Limb (tissue), 2 donors: ENCODE measurements around the gene IL1RAPL1.

Experiments used
- DNase-seq, 2 donors: peaks; one replicate each; pipeline ENCODE4 v3.0.0-alpha.2; 2016; ENCODE audit errors: extremely low spot score in 2 of 2

Gene IL1RAPL1

GRCh38 chrX:28586981-28587551, at the start of gene IL1RAPL1:
Gene IL1RAPL1, plus strand, starts transcription at chrX:28587446.
- peak; percentile 62 to 64 for DNase-seq

- no peak for DNase-seq
Measured at GRCh38 chrX:28542791-28543190, 44.5 kb upstream of the IL1RAPL1 start.

GRCh38 chrX:28549838-28550237, 37.4 kb upstream of the IL1RAPL1 start:
- DNase-seq: no peak

- DNase-seq: no peak
Measured at GRCh38 chrX:28550331-28550872, 36.8 kb upstream of the IL1RAPL1 start.

- no peak for DNase-seq
Measured at GRCh38 chrX:28552322-28552721, 34.9 kb upstream of the IL1RAPL1 start.

GRCh38 chrX:28552882-28553829, 34.1 kb upstream of the IL1RAPL1 start:
- DNase-seq: no peak

- no peak for DNase-seq
Measured at GRCh38 chrX:28576117-28576516, 11.1 kb upstream of the IL1RAPL1 start.

- no peak for DNase-seq
Measured at GRCh38 chrX:28581522-28581921, 5.7 kb upstream of the IL1RAPL1 start.

GRCh38 chrX:28582511-28582910, 4.7 kb upstream of the IL1RAPL1 start:
- no peak for DNase-seq

- DNase-seq: no peak
Measured at GRCh38 chrX:28584025-28584424, 3.2 kb upstream of the IL1RAPL1 start.

GRCh38 chrX:28585767-28586166, 1.5 kb upstream of the IL1RAPL1 start:
- DNase-seq: no peak

- DNase-seq: peak in 1 of 2 donors; percentile 45
Measured at GRCh38 chrX:28586286-28586685, 960 bp upstream of the IL1RAPL1 start.

- no peak for DNase-seq
Measured at GRCh38 chrX:28589046-28589445, 1.8 kb downstream of the IL1RAPL1 start.

- peak in 1 of 2 donors; percentile 49 for DNase-seq
Measured at GRCh38 chrX:28590396-28590795, 3.1 kb downstream of the IL1RAPL1 start.

GRCh38 chrX:28591542-28591941, 4.3 kb downstream of the IL1RAPL1 start:
- no peak for DNase-seq

- no peak for DNase-seq
Measured at GRCh38 chrX:28595346-28595745, 8.1 kb downstream of the IL1RAPL1 start.

- no peak for DNase-seq
Measured at GRCh38 chrX:28599957-28600356, 12.7 kb downstream of the IL1RAPL1 start.

- DNase-seq: no peak
Measured at GRCh38 chrX:28609003-28609402, 21.8 kb downstream of the IL1RAPL1 start.

- DNase-seq: no peak
Measured at GRCh38 chrX:28609917-28610613, 22.8 kb downstream of the IL1RAPL1 start.

GRCh38 chrX:28610746-28611145, 23.5 kb downstream of the IL1RAPL1 start:
- no peak for DNase-seq

GRCh38 chrX:28613558-28613957, 26.3 kb downstream of the IL1RAPL1 start:
- DNase-seq: no peak

- DNase-seq: peak in 1 of 2 donors; percentile 19
Measured at GRCh38 chrX:28625223-28625622, 38.0 kb downstream of the IL1RAPL1 start.
